Upper lobe of left lung (tissue), 6 donors: ENCODE results near the gene MEPCE. TPM values are rescaled to one million over a fixed set of nuclear protein-coding genes. Genes with fewer than 3 reads are reported as not detected.

ENCODE experiments used
- ATAC-seq, 2 donors: fragments of 200-7000 bp; cut with Tn5 transposase; one replicate each; pipeline ENCODE4 v1.9.1; 2022; ENCODE audit warnings: mild to moderate bottlenecking in 2 of 2, moderate library complexity in 2 of 2; ENCODE audit not compliant: low FRiP score in 2 of 2
- DNase-seq, 2 donors: peaks; one replicate each; pipeline ENCODE4 v3.0.0-alpha.2; 2019 to 2020
- H3K27ac ChIP-seq, 4 donors: fragments of 200-600 bp; sonication (generic); one replicate each; pipeline ENCODE4 v1.5.1; 2016 to 2019
- H3K27me3 ChIP-seq, 4 donors: fragments of 200-600 bp; sonication (generic); one replicate each; pipeline ENCODE4 v1.5.1; 2017 to 2019
- H3K36me3 ChIP-seq, 4 donors: fragments of 200-600 bp; sonication (generic); one replicate each; pipeline ENCODE4 v1.5.1; 2016 to 2019
- H3K4me1 ChIP-seq, 4 donors: fragments of 200-600 bp; sonication (generic); one replicate each; pipeline ENCODE4 v1.5.1; 2018 to 2019
- H3K4me3 ChIP-seq, 4 donors: fragments of 200-600 bp; sonication (generic); one replicate each; pipeline ENCODE4 v1.5.1; 2017 to 2019; ENCODE audit warnings: mild to moderate bottlenecking in 2 of 4, moderate library complexity in 1 of 4
- H3K9me3 ChIP-seq, 4 donors: fragments of 200-600 bp; sonication (generic); one replicate each; pipeline ENCODE4 v1.5.1; 2018 to 2019
- EP300 ChIP-seq, 4 donors: sonication (generic); formaldehyde crosslinking; IDR thresholded peaks; one replicate each; pipeline ENCODE4 v1.5.1; 2017; ENCODE audit warnings: antibody characterized with exemption in 4 of 4, control low read depth in 2 of 4
- POLR2A ChIP-seq, 4 donors: fragments of 450-650 bp; IDR thresholded peaks; one replicate each; pipeline ENCODE4 v1.5.1; 2016 to 2017; ENCODE audit warnings: antibody characterized with exemption in 4 of 4, mild to moderate bottlenecking in 2 of 4
- POLR2AphosphoS5 ChIP-seq, 2 donors: sonication (generic); formaldehyde crosslinking; IDR thresholded peaks; one replicate each; pipeline ENCODE4 v1.5.1; 2017; ENCODE audit warnings: antibody characterized with exemption in 2 of 2
- WGBS, 2 donors: methylation state at CpG; one replicate each; pipeline ENCODE4 v1.1.5; 2017 to 2018; 5-methylcytosine and 5-hydroxymethylcytosine counted together
- total RNA-seq, 6 donors: library from RNA; depleted of rRNA in 4 of 6; stranded (reverse); fragments of >200 nt in 4 of 6; gene quantifications; one replicate each; pipeline versions ENCODE4 v1.1.0 to v1.2.1, GENCODE V29; 2016 to 2021
- TF ChIP-seq, protein P1 (sequence below), 6 experiments: fragments of 450-650 bp in 4 of 6; fragments of 200-600 bp in 2 of 6; sonication (generic) in 2 of 6; IDR thresholded peaks; one replicate each; pipeline ENCODE4 v1.5.1; 2016 to 2019; ENCODE audit warnings: antibody characterized with exemption in 6 of 6
- donor health status: DM: no; HTN: no; CAD: no; lungs with moderate emphysema.
- donor health status: DM: no; HTN: yes; CAD: no; lungs with severe emphysema.

Gene MEPCE
- total RNA-seq, 6 donors from 2014 or later, result 19.3 to 45.4 (median 37.9) TPM

DNA sequence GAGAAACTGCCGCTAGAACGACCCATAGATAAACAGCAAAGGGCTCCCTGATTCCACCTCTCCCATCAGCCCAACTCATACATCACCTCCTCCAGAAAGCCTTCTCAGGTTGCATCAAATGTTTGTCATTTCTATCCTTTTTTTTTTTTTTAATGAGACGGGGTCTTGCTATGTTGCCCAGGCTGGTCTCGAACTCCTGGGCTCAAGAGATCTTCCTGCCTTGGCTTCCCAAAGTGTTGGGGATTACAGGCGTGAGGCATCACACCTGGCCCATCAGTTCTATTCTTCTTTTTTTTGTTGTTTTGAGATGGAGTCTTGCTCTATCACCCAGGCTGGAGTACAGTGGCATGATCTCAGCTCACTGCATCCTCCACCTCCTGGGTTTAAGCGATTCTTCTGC, 27.4 kb downstream of the MEPCE start:
- Histone ChIP-seq H3K27me3 (no peaks in the 10 kb centered on the region), H3K27ac (no peak overlapping the region), H3K36me3 (peaks cover 0 to 11% (median 0%) of the 10 kb centered on the region in 4 donors), H3K4me3 (no peak overlapping the region), H3K9me3 (no peaks in the 10 kb centered on the region), H3K4me1 (peaks cover 0 to 4% (median 2%) of the 10 kb centered on the region in 4 donors)
- TF ChIP-seq POLR2AphosphoS5 (IDR thresholded peaks at IDR 0.05) (no peak), POLR2A (IDR thresholded peaks at IDR 0.05) (no peak)
- ATAC-seq (no peak), DNase-seq (no peak)
- WGBS, 2 donors, result 88 to 95% methylated on average over 6 of the region's 6 CpGs

- Histone ChIP-seq H3K27me3 (no peaks in the 10 kb centered on the region), H3K36me3 (peaks cover 3 to 34% (median 16%) of the 10 kb centered on the region in 4 donors), H3K4me1 (peaks cover 9 to 19% (median 13%) of the 10 kb centered on the region in 4 donors), H3K9me3 (no peaks in the 10 kb centered on the region), H3K4me3 (no peak within 1 kb of the TSS), H3K27ac (no peak within 1 kb of the TSS)
- no peak for ATAC-seq
- TF ChIP-seq POLR2A (IDR thresholded peaks at IDR 0.05) (no peak), EP300 (IDR thresholded peaks at IDR 0.05) (no peak), POLR2AphosphoS5 (IDR thresholded peaks at IDR 0.05) (no peak)
- TF ChIP-seq, protein P1, sequence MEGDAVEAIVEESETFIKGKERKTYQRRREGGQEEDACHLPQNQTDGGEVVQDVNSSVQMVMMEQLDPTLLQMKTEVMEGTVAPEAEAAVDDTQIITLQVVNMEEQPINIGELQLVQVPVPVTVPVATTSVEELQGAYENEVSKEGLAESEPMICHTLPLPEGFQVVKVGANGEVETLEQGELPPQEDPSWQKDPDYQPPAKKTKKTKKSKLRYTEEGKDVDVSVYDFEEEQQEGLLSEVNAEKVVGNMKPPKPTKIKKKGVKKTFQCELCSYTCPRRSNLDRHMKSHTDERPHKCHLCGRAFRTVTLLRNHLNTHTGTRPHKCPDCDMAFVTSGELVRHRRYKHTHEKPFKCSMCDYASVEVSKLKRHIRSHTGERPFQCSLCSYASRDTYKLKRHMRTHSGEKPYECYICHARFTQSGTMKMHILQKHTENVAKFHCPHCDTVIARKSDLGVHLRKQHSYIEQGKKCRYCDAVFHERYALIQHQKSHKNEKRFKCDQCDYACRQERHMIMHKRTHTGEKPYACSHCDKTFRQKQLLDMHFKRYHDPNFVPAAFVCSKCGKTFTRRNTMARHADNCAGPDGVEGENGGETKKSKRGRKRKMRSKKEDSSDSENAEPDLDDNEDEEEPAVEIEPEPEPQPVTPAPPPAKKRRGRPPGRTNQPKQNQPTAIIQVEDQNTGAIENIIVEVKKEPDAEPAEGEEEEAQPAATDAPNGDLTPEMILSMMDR (IDR thresholded peaks at IDR 0.05), result no peak
- WGBS, 2 donors, result 84 to 85% methylated on average over 7 of the region's 7 CpGs
- DNase-seq, result no peak
These were observed 34.6 kb downstream of the MEPCE start, which contains the start of gene SPACDR for GRCh38 chr7:100464210-100464660. TSS of gene SPACDR (minus strand) at chr7:100464260. CDS start at chr7:100464025, 235 bp downstream.

DNA sequence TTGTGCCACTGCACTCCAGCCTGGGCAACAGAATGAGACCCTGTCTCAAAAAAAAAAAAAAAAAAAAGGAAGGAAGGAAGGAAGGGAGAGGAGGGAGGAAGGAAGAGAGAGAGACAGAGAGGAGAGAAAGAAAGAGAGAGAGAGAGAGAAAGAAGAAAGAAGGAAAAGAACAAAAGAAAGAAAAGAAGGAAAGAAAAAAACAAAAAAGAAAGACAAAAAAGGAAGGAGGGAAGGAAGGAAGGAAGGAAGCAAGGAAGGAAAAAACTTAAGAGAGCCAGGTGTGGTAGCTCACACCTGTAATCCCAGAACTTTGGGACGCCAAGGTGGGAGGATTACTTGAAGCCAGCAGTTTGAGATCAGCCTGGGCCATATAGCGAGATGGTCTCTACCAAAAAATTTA, 35.2 kb downstream of the MEPCE start:
- ATAC-seq, result no peak
- WGBS, 2 donors, result 97% methylated on average over 2 of the region's 2 CpGs

DNA sequence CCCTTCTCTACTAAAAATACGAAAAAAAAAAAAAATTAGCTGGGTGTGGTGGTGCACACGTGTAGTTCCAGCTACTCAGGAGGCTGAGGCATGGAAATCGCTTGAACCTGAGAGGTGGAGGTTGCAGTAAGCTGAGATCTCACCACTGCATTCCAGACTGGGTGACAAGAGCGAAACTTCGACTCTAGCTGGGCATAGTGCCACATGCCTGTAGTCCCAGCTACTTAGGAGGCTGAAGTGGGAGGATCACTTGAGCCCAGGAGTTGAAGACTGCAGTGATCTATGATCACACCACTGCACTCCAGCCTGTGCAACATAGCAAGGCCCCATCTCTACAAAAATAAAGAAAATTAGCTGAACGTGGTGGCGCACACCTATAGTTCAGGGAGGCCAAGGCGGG, 35.7 kb downstream of the MEPCE start:
- H3K4me3 ChIP-seq, result no peak overlapping the region
- no peaks in the 10 kb centered on the region for H3K27me3 ChIP-seq
- H3K9me3 ChIP-seq, result no peaks in the 10 kb centered on the region
- peaks cover 3 to 39% (median 17%) of the 10 kb centered on the region in 4 donors for H3K36me3 ChIP-seq
- H3K27ac ChIP-seq, result peak overlapping the region in 2 of 4 donors; percentile 46 to 79
- H3K4me1 ChIP-seq, result peaks cover 13 to 25% (median 17%) of the 10 kb centered on the region in 4 donors
- 59 to 69% methylated on average over 8 of the region's 8 CpGs for WGBS, 2 donors
- DNase-seq, result no peak
- no peak for ATAC-seq
- TF ChIP-seq POLR2A (IDR thresholded peaks at IDR 0.05), result no peak

More for the DNA sequence above, 35.2 kb downstream of the MEPCE start:
- Histone ChIP-seq H3K4me3 (no peak overlapping the region), H3K27ac (no peak overlapping the region), H3K4me1 (peaks cover 13 to 24% (median 17%) of the 10 kb centered on the region in 4 donors), H3K27me3 (no peaks in the 10 kb centered on the region), H3K9me3 (no peaks in the 10 kb centered on the region), H3K36me3 (peaks cover 3 to 34% (median 16%) of the 10 kb centered on the region in 4 donors)
- DNase-seq, result no peak
- TF ChIP-seq EP300 (IDR thresholded peaks at IDR 0.05), result no peak
- TF ChIP-seq, protein P1 (IDR thresholded peaks at IDR 0.05), result no peak

DNA sequence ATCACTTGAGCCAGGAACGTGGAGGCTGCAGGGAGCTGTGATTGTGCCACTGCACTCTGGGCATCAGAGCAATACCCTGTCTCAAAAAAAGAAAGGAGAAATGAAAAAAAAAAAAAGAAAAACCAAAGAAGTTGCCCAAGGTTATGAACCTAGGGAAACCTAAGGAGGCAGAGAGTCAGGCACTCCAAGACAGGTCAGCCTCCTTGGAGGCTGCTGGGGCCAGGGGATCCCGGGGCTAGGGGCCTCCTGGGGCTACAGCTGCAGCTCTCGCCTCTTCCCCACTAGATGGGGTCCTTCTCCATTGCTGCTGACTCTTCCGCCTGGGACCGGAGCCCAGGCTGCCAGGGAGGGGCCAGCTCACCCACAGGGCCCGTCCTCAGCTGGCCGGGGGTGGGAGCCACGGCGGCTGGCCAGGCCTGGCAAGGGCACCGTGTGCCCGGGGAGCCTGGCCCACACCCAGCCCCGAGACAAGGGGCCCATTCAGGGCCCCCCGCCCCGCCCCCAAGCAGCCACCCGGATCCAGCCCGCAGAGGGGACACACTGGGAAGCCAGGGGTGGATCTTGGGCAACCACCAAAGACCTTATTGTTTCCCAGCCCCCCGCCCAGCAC, 36.2 kb downstream of the MEPCE start:
- Histone ChIP-seq H3K4me3 (no peak overlapping the region), H3K4me1 (peaks cover 13 to 25% (median 17%) of the 10 kb centered on the region in 4 donors), H3K27ac (peak overlapping the region; percentile 0 to 79 (median 49)), H3K36me3 (peaks cover 3 to 42% (median 18%) of the 10 kb centered on the region in 4 donors), H3K27me3 (no peaks in the 10 kb centered on the region), H3K9me3 (no peaks in the 10 kb centered on the region)
- no peak for TF ChIP-seq POLR2A (IDR thresholded peaks at IDR 0.05)
- no peak for TF ChIP-seq EP300 (IDR thresholded peaks at IDR 0.05)
- TF ChIP-seq, protein P1 (IDR thresholded peaks at IDR 0.05), result peak; percentile 46 to 75 (median 64)
- peak; percentile 47 to 49 for TF ChIP-seq POLR2AphosphoS5 (IDR thresholded peaks at IDR 0.05)
- peak; percentile 84 to 88 for DNase-seq
- 16 to 18% methylated on average over 6 to 12 of the region's 17 CpGs for WGBS, 2 donors
- ATAC-seq, result peak; percentile 79 to 81
